ENCODE measurements around the gene OR5K2. TPM values are rescaled to one million over a fixed set of nuclear protein-coding genes. Genes with fewer than 3 reads are reported as not detected.

The OR5K2 gene
- total RNA-seq: not detected in 2 replicates

GRCh38 chr3:98497381-98497780 lies at the start of gene OR5K2:
OR5K2 (plus strand) TSS chr3:98497681; CDS start chr3:98497681, 0 bp downstream.
- H3K4me3 ChIP-seq (ENCODE audit: low read depth, low read length): no peak within 1 kb of the TSS
- DNase-seq (ENCODE audit: low read depth): no peak
- TF ChIP-seq, protein P1, sequence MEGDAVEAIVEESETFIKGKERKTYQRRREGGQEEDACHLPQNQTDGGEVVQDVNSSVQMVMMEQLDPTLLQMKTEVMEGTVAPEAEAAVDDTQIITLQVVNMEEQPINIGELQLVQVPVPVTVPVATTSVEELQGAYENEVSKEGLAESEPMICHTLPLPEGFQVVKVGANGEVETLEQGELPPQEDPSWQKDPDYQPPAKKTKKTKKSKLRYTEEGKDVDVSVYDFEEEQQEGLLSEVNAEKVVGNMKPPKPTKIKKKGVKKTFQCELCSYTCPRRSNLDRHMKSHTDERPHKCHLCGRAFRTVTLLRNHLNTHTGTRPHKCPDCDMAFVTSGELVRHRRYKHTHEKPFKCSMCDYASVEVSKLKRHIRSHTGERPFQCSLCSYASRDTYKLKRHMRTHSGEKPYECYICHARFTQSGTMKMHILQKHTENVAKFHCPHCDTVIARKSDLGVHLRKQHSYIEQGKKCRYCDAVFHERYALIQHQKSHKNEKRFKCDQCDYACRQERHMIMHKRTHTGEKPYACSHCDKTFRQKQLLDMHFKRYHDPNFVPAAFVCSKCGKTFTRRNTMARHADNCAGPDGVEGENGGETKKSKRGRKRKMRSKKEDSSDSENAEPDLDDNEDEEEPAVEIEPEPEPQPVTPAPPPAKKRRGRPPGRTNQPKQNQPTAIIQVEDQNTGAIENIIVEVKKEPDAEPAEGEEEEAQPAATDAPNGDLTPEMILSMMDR (conservative IDR thresholded peaks at IDR 0.05; ENCODE audit: low read depth, low read length): no peak

- H3K4me3 ChIP-seq (ENCODE audit: low read depth, low read length): no peak overlapping the region
- DNase-seq (ENCODE audit: low read depth): no peak
- TF ChIP-seq, protein P1 (conservative IDR thresholded peaks at IDR 0.05; ENCODE audit: low read depth, low read length): no peak
These were observed 47.8 kb upstream of the OR5K2 start for GRCh38 chr3:98449606-98450193.

GRCh38 chr3:98450372-98450771 lies 47.1 kb upstream of the OR5K2 start:
- TF ChIP-seq, protein P1 (conservative IDR thresholded peaks at IDR 0.05; ENCODE audit: low read depth, low read length): no peak
- H3K4me3 ChIP-seq (ENCODE audit: low read depth, low read length): no peak overlapping the region

GRCh38 chr3:98453827-98454226 lies 43.7 kb upstream of the OR5K2 start:
- TF ChIP-seq, protein P1 (conservative IDR thresholded peaks at IDR 0.05; ENCODE audit: low read depth, low read length): no peak
- no peak overlapping the region for H3K4me3 ChIP-seq (ENCODE audit: low read depth, low read length)
- no peak for DNase-seq (ENCODE audit: low read depth)

More at GRCh38 chr3:98450372-98450771, 47.1 kb upstream of the OR5K2 start:
- DNase-seq (ENCODE audit: low read depth): no peak

DNA sequence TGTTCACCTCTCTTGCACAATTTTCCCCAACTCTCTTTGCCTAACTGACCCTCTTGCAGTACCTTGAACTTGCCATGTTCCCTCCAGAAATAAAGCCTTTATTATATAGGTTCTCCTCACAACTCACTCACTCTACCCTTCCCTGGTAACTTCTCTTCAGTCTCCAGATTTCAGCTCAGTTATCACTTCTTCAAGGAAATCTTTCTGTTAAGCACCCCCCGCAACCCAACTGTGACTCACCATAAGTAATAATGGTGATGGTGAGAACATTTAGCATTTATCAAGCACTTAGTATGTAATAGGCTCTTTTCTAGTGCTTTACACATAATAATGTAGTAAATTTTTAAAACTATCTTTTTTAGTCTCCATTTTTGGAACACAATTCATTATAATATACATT lies 42.6 kb upstream of the OR5K2 start:
- no peak for DNase-seq (ENCODE audit: low read depth)
- no peak overlapping the region for H3K4me3 ChIP-seq (ENCODE audit: low read depth, low read length)
- TF ChIP-seq, protein P1 (conservative IDR thresholded peaks at IDR 0.05; ENCODE audit: low read depth, low read length): no peak

GRCh38 chr3:98457543-98457942 lies 39.9 kb upstream of the OR5K2 start:
- DNase-seq (ENCODE audit: low read depth): no peak
- TF ChIP-seq, protein P1 (conservative IDR thresholded peaks at IDR 0.05; ENCODE audit: low read depth, low read length): no peak
- H3K4me3 ChIP-seq (ENCODE audit: low read depth, low read length): no peak overlapping the region

DNA sequence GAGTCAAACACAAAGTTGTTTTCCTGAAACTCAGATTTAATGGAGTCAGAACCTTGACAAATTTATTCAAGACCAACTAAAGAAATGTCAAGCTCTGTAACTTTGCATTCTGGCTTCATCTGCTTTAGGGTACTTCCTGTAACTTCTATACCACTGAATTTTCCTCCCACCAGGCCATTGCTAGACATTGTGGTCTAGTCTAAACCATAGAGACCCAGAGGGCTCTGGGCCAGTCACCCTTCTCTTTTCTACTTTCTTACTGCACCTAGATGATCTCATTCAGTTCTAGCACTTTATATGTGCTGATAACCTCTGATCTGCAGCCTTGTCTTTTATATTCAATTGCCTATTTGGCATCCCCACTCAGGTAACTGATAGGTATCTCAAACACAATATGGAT lies 37.3 kb upstream of the OR5K2 start:
- H3K4me3 ChIP-seq (ENCODE audit: low read depth, low read length): no peak overlapping the region
- no peak for DNase-seq (ENCODE audit: low read depth)
- TF ChIP-seq, protein P1 (conservative IDR thresholded peaks at IDR 0.05; ENCODE audit: low read depth, low read length): no peak

Data from epithelial cell of proximal tubule (primary cell).